Parathyroid adenoma (tissue), 2 donors: Measurements from ENCODE around the gene CD1B.
"Not testable (repeated sequence)": the region's sequence is repeated elsewhere in the genome, so short reads cannot be mapped to it uniquely, and the experiment has no call there.

Experiments used
- H2AFZ ChIP-seq: fragments of 300-600 bp; sonication (generic); one replicate; pipeline ENCODE4 v1.7.0; 2017; ENCODE audit warnings: antibody characterized with exemption, mild to moderate bottlenecking
- H3K27ac ChIP-seq: fragments of 300-600 bp; sonication (generic); one replicate; pipeline ENCODE4 v1.7.0; 2017
- H3K27me3 ChIP-seq: fragments of 300-600 bp; sonication (generic); one replicate; pipeline ENCODE4 v1.7.0; 2017; ENCODE audit warnings: low read length; ENCODE audit not compliant: control insufficient read depth, insufficient read depth
- H3K36me3 ChIP-seq: fragments of 300-600 bp; sonication (generic); one replicate; pipeline ENCODE4 v1.7.0; 2017; ENCODE audit warnings: low read length; ENCODE audit not compliant: control insufficient read depth, insufficient read depth
- H3K4me1 ChIP-seq: fragments of 300-600 bp; sonication (generic); one replicate; pipeline ENCODE4 v1.7.0; 2017; ENCODE audit warnings: control low read depth
- H3K4me2 ChIP-seq: fragments of 300-600 bp; sonication (generic); one replicate; pipeline ENCODE4 v1.7.0; 2017; ENCODE audit warnings: low read length
- H3K4me3 ChIP-seq: fragments of 300-600 bp; sonication (generic); one replicate; pipeline ENCODE4 v1.7.0; 2017; ENCODE audit warnings: low read depth, low read length
- H3K79me2 ChIP-seq: fragments of 300-600 bp; sonication (generic); one replicate; pipeline ENCODE4 v1.7.0; 2017; ENCODE audit warnings: control low read depth
- H3K9ac ChIP-seq: fragments of 300-600 bp; sonication (generic); one replicate; pipeline ENCODE4 v1.7.0; 2017; ENCODE audit warnings: mild to moderate bottlenecking
- H3K9me3 ChIP-seq: fragments of 300-600 bp; sonication (generic); one replicate; pipeline ENCODE4 v1.7.0; 2017; ENCODE audit warnings: low read length; ENCODE audit not compliant: control insufficient read depth
- TF ChIP-seq, protein P1 (sequence below): fragments of 300-600 bp; sonication (generic); IDR thresholded peaks from one replicate; pipeline ENCODE4 v1.7.0; 2017; ENCODE audit warnings: antibody characterized with exemption, mild to moderate bottlenecking
- donor health status: primary hyperparathyroidism.

CD1B gene

DNA sequence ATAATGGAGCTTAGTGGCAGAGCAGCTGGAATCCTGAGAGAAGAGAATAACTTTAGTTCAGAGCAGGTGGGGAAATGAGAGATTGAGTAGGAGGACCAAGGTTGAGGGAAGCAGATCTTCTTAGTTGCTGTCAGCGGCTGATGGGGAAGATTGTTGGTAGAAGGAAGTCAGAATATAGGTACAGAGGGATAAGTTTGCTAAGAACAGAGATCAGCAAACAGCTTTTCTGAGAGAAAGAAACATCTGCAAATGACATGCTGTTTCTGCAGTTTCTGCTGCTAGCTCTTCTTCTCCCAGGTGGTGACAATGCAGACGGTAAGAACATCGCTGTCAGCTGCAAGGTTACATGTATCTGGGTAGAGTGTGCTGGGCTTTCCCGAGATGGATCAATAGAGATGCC lies 41.5 kb downstream of the CD1B start, which contains the start of gene CD1C:
Gene CD1C, plus strand, starts transcription at position 113 of the 400 bp plus-strand sequence. Its CDS starts 142 bp downstream, at position 255.
- Histone ChIP-seq H2AFZ (no peak within 1 kb of the TSS), H3K36me3 (no peaks in the 10 kb centered on the region), H3K79me2 (no peaks in the 10 kb centered on the region), H3K27me3 (no peaks in the 10 kb centered on the region), H3K27ac (no peak within 1 kb of the TSS), H3K4me3 (no peak within 1 kb of the TSS), H3K9me3 (no peaks in the 10 kb centered on the region), H3K4me1 (no peaks in the 10 kb centered on the region), H3K4me2 (no peak within 1 kb of the TSS), H3K9ac (no peak within 1 kb of the TSS)
- TF ChIP-seq, protein P1, sequence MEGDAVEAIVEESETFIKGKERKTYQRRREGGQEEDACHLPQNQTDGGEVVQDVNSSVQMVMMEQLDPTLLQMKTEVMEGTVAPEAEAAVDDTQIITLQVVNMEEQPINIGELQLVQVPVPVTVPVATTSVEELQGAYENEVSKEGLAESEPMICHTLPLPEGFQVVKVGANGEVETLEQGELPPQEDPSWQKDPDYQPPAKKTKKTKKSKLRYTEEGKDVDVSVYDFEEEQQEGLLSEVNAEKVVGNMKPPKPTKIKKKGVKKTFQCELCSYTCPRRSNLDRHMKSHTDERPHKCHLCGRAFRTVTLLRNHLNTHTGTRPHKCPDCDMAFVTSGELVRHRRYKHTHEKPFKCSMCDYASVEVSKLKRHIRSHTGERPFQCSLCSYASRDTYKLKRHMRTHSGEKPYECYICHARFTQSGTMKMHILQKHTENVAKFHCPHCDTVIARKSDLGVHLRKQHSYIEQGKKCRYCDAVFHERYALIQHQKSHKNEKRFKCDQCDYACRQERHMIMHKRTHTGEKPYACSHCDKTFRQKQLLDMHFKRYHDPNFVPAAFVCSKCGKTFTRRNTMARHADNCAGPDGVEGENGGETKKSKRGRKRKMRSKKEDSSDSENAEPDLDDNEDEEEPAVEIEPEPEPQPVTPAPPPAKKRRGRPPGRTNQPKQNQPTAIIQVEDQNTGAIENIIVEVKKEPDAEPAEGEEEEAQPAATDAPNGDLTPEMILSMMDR: no peak

DNA sequence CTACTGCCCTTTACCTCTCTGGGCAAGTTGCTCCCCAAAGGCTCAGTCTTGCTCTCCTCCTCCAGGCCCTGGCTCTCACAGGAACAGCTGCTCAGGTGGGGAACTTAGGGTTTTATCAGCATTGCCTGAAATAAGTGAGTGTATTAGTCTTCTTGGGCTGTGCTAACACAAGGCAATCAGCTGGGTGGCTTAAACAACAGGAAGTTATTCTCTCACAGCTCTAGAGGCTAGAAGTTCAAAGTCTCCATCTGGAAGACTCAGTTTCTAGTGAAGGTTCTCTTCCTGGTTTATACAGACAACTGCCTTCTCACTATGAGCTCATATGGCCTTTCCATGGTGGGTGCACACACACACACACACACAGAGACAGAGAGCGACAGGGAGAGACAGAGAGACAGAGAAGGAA lies 44.4 kb downstream of the CD1B start:
- Histone ChIP-seq H3K36me3 (no peaks in the 10 kb centered on the region), H3K9ac (no peak overlapping the region), H3K27me3 (no peaks in the 10 kb centered on the region), H3K4me1 (no peaks in the 10 kb centered on the region), H3K4me2 (no peak overlapping the region), H3K4me3 (no peak overlapping the region), H3K27ac (no peak overlapping the region), H3K79me2 (no peaks in the 10 kb centered on the region), H2AFZ (no peak overlapping the region), H3K9me3 (no peaks in the 10 kb centered on the region)
- TF ChIP-seq, protein P1: no peak

DNA sequence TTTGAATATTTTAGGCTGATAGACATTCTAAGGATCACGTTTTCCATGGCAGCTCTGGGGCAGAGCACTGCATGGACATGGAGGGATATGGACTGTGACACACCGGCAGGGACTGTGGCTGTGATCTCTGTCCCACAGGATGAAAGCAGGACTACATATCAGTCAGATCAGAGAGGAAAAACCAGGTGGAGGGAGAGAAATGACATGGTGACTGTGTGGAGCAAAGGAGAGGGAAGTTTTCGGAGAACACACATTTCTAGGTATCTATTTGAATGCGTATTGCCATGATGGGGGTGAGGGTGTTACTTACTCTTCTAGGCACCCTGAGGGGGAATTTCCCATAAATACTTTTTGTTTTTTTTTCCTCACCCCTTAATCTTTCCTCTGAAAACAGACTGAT lies 44.8 kb downstream of the CD1B start:
- Histone ChIP-seq H2AFZ (no peak overlapping the region), H3K27me3 (no peaks in the 10 kb centered on the region), H3K79me2 (no peaks in the 10 kb centered on the region), H3K27ac (no peak overlapping the region), H3K9ac (no peak overlapping the region), H3K4me3 (no peak overlapping the region), H3K4me1 (no peaks in the 10 kb centered on the region), H3K4me2 (no peak overlapping the region), H3K36me3 (no peaks in the 10 kb centered on the region), H3K9me3 (no peaks in the 10 kb centered on the region)
- TF ChIP-seq, protein P1: no peak

DNA sequence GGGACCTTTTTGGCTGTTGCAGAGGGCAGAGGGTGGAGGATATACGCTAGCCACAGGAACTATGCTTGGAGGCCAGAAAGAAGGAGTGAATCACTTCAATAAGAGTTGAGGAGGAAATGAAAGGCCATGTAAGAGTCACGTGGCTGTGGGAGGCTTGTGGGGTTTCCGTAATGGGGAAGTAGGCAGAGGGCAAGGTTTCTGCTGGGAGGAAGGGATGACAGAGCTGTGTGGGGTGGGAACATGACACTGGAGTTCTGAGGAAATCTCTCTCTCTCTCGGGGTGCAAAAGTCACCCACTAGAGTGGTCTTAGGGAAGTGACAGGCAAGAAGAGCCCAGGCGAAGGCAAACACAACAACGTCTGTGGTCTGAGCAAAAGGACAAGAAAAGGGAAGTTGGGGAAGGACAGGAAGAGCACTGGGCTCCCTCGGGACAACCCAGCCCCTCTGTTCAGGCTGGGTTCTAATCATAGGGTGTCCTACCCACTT lies 45.5 kb downstream of the CD1B start:
- TF ChIP-seq, protein P1: no peak
- H3K27ac ChIP-seq: no peak overlapping the region
- H3K4me2 ChIP-seq: no peak overlapping the region
- no peaks in the 10 kb centered on the region for H3K4me1 ChIP-seq
- H3K9me3 ChIP-seq: no peaks in the 10 kb centered on the region
- no peak overlapping the region for H3K9ac ChIP-seq
- no peaks in the 10 kb centered on the region for H3K27me3 ChIP-seq
- no peak overlapping the region for H2AFZ ChIP-seq
- H3K79me2 ChIP-seq: no peaks in the 10 kb centered on the region
- H3K4me3 ChIP-seq: no peak overlapping the region
- no peaks in the 10 kb centered on the region for H3K36me3 ChIP-seq

DNA sequence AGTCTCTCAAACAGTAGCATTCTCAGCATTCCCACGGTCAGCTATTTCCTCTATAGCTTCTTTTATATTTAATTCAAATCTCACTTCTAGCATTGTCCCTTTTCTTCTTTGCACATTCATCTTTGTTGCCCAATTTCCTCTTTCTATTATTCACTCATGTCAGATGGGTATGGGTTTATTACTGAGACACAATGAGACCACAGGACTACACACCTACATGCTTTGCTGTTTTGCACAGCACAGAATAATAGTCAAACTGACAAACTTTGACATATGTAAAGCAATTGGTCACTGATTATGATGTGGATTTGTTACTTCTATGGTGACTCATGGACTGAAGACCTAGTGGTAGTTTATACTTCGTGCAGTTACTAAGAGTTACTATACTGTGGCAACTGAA lies 47.4 kb downstream of the CD1B start:
- Histone ChIP-seq H3K4me2 (no peak overlapping the region), H3K36me3 (no peaks in the 10 kb centered on the region), H3K27ac (no peak overlapping the region), H3K9ac (no peak overlapping the region), H3K79me2 (no peaks in the 10 kb centered on the region), H3K4me1 (no peaks in the 10 kb centered on the region), H2AFZ (no peak overlapping the region), H3K4me3 (no peak overlapping the region), H3K27me3 (no peaks in the 10 kb centered on the region), H3K9me3 (no peaks in the 10 kb centered on the region)
- TF ChIP-seq, protein P1: no peak

DNA sequence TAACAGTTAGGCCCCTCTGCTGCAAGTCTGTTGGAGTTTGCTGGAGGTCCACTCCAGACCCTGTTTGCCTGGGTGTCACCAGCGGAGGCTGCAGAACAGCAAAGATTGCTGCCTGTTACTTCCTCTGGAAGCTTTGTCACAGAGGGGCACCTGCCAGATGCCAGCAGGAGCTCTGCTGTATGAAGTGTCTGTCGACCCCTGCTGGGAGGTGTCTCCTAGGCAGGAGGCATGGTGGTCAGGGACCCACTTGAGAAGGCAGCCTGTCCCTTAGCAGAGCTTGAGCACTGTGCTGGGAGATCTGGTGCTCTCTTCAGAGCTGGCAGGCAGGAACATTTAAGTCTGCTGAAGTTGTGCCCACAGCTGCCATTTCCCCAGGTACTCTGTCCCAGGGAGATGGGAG lies 48.9 kb downstream of the CD1B start:
- H3K79me2 ChIP-seq, H3K9ac ChIP-seq, H3K4me2 ChIP-seq, H3K9me3 ChIP-seq, H3K4me3 ChIP-seq, H3K4me1 ChIP-seq, H3K27ac ChIP-seq, H3K27me3 ChIP-seq, H3K36me3 ChIP-seq, H2AFZ ChIP-seq: not testable (repeated sequence)
